Loucy (cell line): ENCODE data around the gene RNU5B-1.

Experiments used
- H2AFZ ChIP-seq: fragments of 200-600 bp; sonication (generic); 2 replicates; pipeline ENCODE4 v1.6.0; 2016; ENCODE audit warnings: antibody characterized with exemption, mild to moderate bottlenecking, low read length, moderate library complexity
- H3F3A ChIP-seq: fragments of 200-600 bp; 2 replicates; pipeline ENCODE4 v1.6.0; 2016; ENCODE audit warnings: antibody characterized with exemption, low read depth, mild to moderate bottlenecking
- H3K27me3 ChIP-seq: fragments of 200-600 bp; sonication (generic); 2 replicates; pipeline ENCODE4 v1.6.1; 2014; ENCODE audit warnings: low read length, mild to moderate bottlenecking; ENCODE audit not compliant: insufficient read depth, poor library complexity, severe bottlenecking
- H3K36me3 ChIP-seq: fragments of 200-600 bp; sonication (generic); 2 replicates; pipeline ENCODE4 v1.6.1; 2016; ENCODE audit warnings: low read length; ENCODE audit not compliant: insufficient read depth
- H3K4me1 ChIP-seq: fragments of 200-600 bp; sonication (generic); 2 replicates; pipeline ENCODE4 v1.5.1; 2014; ENCODE audit warnings: low read length, mild to moderate bottlenecking; ENCODE audit not compliant: insufficient read depth, poor library complexity, severe bottlenecking
- H3K4me2 ChIP-seq: fragments of 200-600 bp; sonication (generic); 2 replicates; pipeline ENCODE4 v1.6.0; 2014; ENCODE audit warnings: antibody characterized with exemption, low read length, low read depth, mild to moderate bottlenecking; ENCODE audit not compliant: poor library complexity, severe bottlenecking
- H3K4me3 ChIP-seq: fragments of 200-600 bp; sonication (generic); 2 replicates; pipeline ENCODE4 v1.5.1; 2014; ENCODE audit warnings: low read length, mild to moderate bottlenecking, mixed read lengths; ENCODE audit not compliant: poor library complexity, severe bottlenecking
- H3K79me2 ChIP-seq: fragments of 200-600 bp; sonication (generic); 2 replicates; pipeline ENCODE4 v1.6.1; 2014; ENCODE audit warnings: low read length; ENCODE audit not compliant: insufficient read depth
- H3K9ac ChIP-seq: fragments of 200-600 bp; sonication (generic); 2 replicates; pipeline ENCODE4 v1.6.0; 2014; ENCODE audit warnings: mild to moderate bottlenecking, low read depth, low read length, moderate library complexity; ENCODE audit not compliant: poor library complexity, severe bottlenecking
- H3K9me2 ChIP-seq: fragments of 200-600 bp; sonication (generic); replicated peaks from 2 replicates; pipeline ENCODE4 v1.6.1; 2016; ENCODE audit warnings: low read depth, low read length, mixed read lengths
- H3K9me3 ChIP-seq: fragments of 200-600 bp; sonication (generic); 2 replicates; pipeline ENCODE4 v1.6.1; 2014; ENCODE audit warnings: mild to moderate bottlenecking, antibody characterized with exemption, low read length, low read depth; ENCODE audit not compliant: insufficient read depth
- H4K20me1 ChIP-seq: fragments of 200-600 bp; sonication (generic); 2 replicates; pipeline ENCODE4 v1.6.0; 2014; ENCODE audit warnings: antibody characterized with exemption, low read length, mild to moderate bottlenecking; ENCODE audit not compliant: insufficient read depth, poor library complexity, severe bottlenecking
- CTCF ChIP-seq: fragments of 200-600 bp; sonication (generic); conservative IDR thresholded peaks from 2 replicates; pipeline ENCODE4 v1.5.1; 2014; ENCODE audit warnings: mild to moderate bottlenecking, antibody characterized with exemption, low read length
- EZH2phosphoT487 ChIP-seq: fragments of 200-600 bp; IDR thresholded peaks from 2 replicates; pipeline ENCODE4 v1.6.1; 2018; ENCODE audit warnings: antibody characterized with exemption, mild to moderate bottlenecking, moderate library complexity, borderline replicate concordance

RNU5B-1 gene

GRCh38 chr15:65326117-65326526 lies 21.6 kb downstream of the RNU5B-1 start:
- no peaks in the 10 kb centered on the region for H3K79me2 ChIP-seq
- no peak overlapping the region for H3K9ac ChIP-seq
- H3K4me3 ChIP-seq: no peak overlapping the region
- H4K20me1 ChIP-seq: no peaks in the 10 kb centered on the region
- no peaks in the 10 kb centered on the region for H3K9me2 ChIP-seq
- H3K27me3 ChIP-seq: no peaks in the 10 kb centered on the region
- no peaks in the 10 kb centered on the region for H3K36me3 ChIP-seq
- no peak for TF ChIP-seq EZH2phosphoT487
- no peak for TF ChIP-seq CTCF
- H3F3A ChIP-seq: no peaks in the 10 kb centered on the region
- no peak overlapping the region for H2AFZ ChIP-seq
- H3K4me2 ChIP-seq: no peak overlapping the region
- H3K9me3 ChIP-seq: no peaks in the 10 kb centered on the region
- no peaks in the 10 kb centered on the region for H3K4me1 ChIP-seq

GRCh38 chr15:65326818-65327217 lies 22.3 kb downstream of the RNU5B-1 start:
- Histone ChIP-seq H3K9ac (no peak overlapping the region), H2AFZ (no peak overlapping the region), H3K9me3 (no peaks in the 10 kb centered on the region), H3K27me3 (no peaks in the 10 kb centered on the region), H3F3A (no peaks in the 10 kb centered on the region), H3K4me2 (no peak overlapping the region), H3K79me2 (no peaks in the 10 kb centered on the region), H3K4me1 (no peaks in the 10 kb centered on the region), H3K36me3 (no peaks in the 10 kb centered on the region), H3K4me3 (no peak overlapping the region), H3K9me2 (no peaks in the 10 kb centered on the region), H4K20me1 (no peaks in the 10 kb centered on the region)
- TF ChIP-seq CTCF (no peak), EZH2phosphoT487 (no peak)

- H3K4me1 ChIP-seq: no peaks in the 10 kb centered on the region
- no peak overlapping the region for H3K4me3 ChIP-seq
- no peaks in the 10 kb centered on the region for H3K36me3 ChIP-seq
- no peak overlapping the region for H2AFZ ChIP-seq
- H3K9me2 ChIP-seq: no peaks in the 10 kb centered on the region
- H3K27me3 ChIP-seq: no peaks in the 10 kb centered on the region
- no peak overlapping the region for H3K4me2 ChIP-seq
- H3K9me3 ChIP-seq: no peaks in the 10 kb centered on the region
- H4K20me1 ChIP-seq: no peaks in the 10 kb centered on the region
- no peaks in the 10 kb centered on the region for H3F3A ChIP-seq
- TF ChIP-seq EZH2phosphoT487: no peak
- TF ChIP-seq CTCF: no peak
- H3K79me2 ChIP-seq: no peaks in the 10 kb centered on the region
- H3K9ac ChIP-seq: no peak overlapping the region
Observed at GRCh38 chr15:65327651-65328393, 23.3 kb downstream of the RNU5B-1 start.
